GM19452 (cell line): ENCODE measurements around the gene CCER1.
A peak's percentile ranks its signal among the peaks of the same experiment; 100 is the strongest.

Experiments used
- ATAC-seq: cut with Tn5 transposase; IDR thresholded peaks from one replicate; pipeline ENCODE4 v1.9.1; 2021; ENCODE audit not compliant: unreplicated experiment

CCER1 gene

DNA sequence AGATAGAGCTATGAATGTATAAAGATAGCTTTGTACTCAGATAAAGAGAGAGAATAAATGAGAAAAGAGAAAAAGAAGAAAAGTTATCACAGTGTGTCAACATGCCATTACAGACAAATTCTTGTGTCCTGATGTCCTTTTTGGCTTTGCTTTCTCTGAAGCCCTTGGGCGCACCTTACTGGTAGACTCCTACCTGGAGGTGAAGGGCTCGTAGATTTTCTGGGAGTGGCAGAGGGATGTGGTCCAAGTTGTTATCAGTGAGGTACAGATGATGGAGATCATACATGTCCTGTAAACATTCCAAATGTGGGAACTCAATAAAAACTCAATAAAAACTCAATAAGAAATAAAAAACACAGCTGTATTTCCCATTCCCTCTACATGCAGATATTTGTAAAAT, 14.9 kb upstream of the CCER1 start:
- no peak for ATAC-seq

DNA sequence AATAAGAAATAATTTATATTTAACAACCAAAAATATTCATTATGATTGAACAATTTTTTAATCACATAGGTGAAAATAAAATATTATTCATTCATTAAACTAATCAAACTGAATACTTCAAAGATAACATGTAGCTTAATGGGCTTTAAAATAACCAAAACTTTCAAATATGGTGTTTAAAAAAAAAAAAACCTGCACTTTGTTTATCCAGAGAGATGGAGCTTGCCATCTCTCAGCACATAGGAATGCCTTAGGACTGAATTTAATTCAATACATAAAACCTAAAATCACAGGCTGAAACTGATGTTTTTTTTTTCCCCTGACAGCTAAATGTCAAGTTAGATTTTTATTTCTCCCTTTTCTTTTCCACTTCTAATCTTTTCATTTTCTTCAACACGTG, 14.4 kb upstream of the CCER1 start:
- ATAC-seq, result no peak

DNA sequence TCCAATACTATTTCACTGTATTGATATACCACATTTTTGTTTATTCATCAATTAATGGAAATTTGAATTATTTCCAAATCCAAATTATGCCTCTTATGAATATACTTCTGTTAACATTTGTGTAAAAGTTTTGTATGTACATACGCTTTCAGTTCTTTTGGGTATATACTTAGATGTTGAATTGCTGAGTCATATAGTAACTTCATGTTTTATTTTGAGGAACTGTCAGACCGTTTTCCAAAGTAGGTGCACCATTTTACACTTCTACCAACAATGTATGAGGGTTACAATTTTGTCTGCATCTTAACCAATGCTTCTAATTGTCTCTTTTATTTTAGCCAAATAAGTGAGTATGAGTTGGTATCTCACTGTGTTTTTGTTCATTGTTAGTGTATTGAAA, 10.2 kb upstream of the CCER1 start:
- ATAC-seq, result no peak

DNA sequence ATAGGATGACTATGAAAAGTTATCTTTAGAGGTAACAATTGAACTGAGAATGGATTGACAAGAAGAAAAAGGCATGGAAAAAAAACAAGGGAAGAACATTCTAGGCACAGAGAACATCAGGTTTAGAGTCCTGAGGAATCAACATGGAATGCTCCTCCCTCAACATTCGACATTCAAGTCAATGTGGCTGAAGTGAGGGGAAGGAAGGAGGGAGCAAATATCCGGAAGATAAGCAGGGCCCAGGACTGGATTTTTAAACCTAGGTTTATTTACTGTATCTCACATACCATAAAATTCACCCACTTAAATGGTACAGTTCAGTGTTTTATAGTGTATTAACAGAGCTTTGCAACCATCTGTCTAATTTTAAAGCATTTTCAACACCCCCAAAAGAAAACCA, 9.6 kb upstream of the CCER1 start:
- ATAC-seq, result no peak

DNA sequence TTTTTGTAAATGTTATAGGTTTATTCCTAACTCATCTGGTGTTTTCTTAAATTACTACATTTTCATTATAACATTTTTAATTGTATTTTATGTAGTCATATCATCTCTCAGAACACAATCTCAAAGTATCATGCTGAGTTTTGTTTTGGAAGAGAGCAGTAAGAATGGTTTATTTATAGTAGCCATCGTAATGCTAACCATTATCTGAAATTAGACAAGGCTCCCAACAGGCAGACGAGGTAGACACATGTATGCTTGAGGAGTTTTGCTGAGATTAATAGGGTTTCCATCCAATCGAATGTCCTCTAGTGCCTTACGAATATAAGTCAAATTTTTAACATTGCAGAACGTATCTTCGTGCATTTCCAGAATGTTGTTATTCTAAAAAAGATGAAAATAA, 9.0 kb upstream of the CCER1 start:
- ATAC-seq, result no peak

DNA sequence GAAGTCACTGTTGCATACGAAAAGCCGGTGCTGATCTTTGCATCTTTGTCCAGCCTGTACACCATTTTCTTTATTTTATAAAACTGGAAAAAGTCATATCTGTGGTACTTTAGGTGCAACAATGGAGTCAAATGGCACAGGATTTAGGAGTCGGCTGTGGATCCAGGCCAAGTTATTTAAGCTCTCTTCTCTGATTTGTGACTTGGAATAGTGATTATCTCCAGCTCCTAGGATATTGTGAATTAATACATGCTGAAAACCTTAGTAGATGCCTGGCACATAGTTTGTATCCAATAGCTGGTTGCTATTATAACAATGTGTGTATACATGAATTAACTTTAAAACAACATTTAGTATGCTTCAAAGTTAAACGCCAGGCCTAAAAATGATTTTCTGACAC, 6.2 kb upstream of the CCER1 start:
- ATAC-seq, result no peak

DNA sequence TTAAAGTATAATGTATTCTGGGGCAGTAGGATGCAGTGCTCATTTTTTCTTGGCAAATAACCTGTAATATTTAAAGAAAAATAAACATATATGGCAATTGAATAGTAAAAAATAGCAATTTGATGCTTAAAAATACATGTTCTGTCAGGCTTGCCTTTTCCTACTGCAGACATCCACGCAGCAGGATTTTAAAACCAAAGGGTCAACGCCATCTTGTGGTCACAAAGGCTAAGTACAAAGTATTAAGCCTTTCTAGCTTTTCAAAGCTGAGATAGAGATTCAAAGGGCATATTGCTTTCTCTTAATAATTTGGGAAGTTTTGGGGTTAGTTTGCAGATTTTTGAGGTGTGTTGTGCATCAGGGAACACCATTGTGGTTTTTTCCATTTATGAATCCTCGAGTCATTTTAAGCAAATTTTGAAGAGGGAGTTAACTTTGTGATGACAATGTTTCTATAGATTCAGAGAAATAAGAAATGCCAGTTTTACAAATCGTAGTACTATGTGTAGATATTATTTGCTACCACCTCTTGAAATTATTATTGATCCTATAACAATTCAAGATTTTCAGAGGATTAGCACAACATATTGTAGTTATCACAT, 4.7 kb upstream of the CCER1 start:
- peak; percentile 78 for ATAC-seq

DNA sequence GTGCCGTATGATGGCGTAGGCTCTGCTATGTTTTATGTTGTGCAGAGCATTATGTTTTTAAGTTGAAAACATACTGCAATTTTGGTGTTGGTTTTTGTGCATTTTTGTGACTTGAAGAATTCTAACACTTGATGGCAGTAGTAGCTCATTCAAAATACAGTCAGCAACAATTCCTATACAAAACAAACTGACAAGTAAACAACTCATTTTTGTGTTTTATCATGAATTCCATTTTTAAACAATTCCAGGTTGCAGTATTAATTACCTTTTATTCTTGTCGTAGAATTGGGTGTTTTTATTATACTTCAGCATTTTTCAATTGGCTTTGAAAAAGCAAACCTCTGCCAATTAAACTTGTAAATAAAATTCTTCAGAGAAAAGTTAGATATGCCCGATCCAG, 4.1 kb upstream of the CCER1 start:
- ATAC-seq, result no peak

DNA sequence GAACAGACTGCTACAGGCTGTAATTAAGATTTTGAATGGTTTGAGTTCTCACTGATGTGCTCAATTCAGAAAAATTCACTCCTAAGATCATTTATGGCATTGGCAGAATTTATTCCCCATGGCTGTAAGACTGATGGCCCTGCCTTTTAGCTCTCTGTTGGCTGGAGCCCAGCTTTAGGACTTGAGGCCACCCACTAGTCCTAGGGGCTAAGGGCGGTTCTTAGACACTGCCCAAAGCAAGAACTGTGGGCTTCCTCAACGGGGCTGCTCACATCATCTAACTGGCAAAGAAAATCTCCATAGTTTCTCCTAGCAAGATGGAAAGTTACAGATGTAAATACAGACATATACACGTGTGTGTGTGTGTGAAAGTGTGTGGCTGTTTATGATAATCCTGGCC, 3.4 kb upstream of the CCER1 start:
- ATAC-seq, result no peak

DNA sequence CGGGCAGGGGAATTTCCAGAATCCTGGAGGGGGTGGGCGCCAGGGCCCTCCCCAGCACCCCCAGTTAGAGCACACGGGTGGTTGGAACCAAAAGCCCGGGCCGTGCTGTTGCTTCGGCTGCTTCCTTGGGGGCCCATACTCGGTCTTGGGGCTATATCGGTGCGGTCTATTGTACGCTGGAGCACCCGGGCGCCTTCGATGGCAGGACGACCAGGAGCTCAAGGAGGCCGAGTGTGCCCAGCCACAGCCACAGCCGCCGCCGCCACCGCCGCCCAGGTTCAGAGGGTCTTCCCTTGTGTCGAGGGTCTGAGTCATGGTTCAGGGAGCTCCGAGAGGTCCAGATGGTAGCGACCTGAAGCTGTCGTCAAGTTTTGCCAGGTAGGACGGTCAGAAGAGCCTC, 548 bp downstream of the CCER1 start:
- ATAC-seq, result no peak

DNA sequence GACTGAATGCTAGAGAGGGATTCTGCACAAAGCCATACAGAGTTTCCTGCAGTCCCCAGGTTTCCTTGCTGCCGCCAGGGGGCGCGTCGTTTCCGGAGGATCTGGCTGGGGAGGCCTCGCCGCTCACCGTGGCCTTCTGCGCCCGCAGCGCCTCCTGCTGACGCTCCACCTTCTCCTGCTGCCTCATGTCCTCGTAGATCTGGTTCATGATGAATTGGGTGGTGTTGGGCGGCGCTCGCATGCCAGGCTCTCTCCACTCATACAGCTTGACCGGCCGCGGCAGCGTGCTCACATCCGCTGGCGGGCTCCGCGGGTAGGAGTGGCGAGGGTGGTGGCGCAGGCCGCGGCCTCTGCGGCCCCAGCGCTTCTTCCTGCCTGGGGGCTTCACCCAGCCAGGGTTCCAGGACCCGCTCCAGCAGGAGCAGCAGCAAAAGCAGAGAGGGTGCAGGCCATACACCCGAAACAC, 987 bp downstream of the CCER1 start:
- no peak for ATAC-seq

DNA sequence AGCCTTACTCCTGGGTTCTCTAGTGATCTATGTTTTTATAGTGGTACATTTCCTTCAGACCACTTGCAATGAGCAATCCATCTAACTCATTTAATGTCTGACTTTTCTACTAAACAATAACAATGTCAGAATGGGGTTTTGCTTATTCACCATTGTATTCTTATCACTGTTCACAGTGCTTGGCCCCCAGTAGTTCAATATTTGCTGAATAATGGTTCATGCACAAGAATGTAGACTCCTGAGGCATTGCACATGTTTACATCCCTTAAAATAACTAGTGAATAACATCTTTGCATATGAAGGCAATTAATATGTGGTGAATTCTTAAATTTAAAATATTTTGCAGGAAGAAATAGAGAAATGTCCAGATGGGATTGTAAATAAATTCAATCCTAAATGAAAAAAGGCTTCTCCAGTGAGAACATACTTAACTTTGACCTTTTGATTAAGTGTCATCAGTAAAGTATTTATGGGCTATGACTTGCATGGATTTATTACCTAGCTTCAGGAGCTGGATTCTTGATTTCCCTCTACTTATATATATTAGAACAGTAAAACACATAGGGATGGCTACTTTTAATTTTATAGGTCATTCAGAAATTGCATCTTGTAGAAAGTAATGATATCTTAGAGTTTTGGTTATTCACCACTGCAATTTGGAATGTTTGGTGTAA, 3.4 kb downstream of the CCER1 start:
- no peak for ATAC-seq

DNA sequence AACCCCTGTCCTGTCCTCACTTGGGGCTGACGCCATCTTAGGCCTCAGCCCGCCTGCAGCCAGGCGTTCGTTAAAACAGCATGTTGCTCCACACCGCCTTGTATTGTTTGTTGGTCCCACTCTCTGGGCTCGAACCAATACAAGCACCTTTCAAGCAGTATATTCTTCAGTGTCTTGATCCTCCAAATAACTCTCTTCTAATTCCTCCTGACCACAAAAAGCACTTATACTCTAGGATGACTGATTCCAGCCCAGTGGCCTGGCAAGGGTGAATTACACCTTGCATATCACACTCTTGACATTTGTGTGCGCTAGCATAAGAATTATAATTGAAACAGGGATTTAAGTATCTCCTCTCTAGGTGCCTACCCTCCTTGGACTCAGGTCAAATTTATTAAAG, 7.1 kb downstream of the CCER1 start:
- ATAC-seq, result no peak

DNA sequence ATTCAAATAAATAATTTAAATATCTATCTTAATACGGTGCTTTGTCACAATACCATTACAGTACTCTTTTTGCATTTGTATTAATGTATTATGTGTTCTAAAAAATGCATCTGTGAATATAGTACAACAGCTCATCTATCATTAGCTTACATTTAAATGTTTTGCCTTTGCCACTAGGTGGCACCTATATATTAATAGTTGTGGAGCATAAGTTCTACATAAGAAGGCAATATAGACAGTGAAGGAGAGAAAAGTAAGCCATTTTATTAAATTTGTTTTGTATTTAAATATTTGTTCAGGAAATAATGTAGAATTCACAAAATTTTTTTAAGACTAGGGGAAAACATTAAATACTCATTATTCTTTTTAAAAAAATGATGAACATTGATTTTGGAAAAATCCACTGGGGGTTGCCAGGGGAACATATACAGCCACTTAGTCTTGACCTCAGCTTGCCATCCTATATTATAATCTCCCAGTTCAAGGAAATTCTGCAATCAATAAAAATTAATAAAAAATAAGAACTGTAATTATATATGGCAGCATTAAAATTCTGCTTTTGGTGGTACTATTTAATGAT, 9.8 kb downstream of the CCER1 start:
- no peak for ATAC-seq

DNA sequence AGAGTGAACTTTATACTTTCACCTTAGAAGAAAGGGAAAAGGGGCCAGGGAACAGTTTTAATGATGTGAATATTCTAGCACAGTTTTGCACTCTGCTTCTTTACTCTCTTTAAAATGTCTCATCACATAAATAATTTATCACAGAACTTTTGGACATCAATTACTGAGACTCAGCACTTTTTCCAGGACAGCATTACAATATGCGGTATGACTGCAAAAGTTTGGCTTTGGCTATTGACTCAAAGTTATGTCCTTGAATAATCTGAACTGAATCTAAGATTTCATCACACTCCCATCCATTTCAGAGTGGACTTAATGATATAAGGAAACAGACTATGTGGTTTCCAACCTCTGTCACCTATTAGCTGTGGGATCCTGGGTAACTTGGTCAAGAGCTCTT, 11.7 kb downstream of the CCER1 start:
- ATAC-seq, result no peak

DNA sequence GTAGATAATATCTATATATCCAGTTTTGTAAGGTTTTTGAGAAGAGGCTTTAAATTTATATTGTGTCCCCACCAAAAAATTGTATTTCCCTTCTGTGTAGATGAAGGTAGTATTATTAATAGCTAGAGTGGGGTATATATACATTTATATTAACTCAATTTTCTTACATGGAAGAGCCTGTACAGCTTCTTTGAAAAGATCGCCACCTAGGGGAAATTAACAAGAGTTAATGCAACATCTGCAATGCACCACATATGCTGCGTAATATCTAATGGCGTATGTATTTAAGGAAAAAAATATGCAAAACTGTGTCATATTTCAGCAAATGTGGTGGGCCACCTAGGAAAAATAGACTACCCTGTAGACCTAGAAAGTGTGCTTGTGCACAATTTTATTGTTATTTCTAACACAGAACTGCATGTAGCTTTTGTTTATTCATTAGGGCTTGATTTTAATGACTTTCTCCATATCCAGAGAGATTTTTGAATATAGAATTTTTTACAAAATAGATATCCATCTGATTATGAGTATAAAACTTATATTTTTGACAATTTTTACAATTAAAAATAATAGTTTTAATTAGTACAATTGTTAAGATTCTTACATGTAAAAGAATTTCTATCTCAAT, 14.0 kb downstream of the CCER1 start:
- peak; percentile 61 for ATAC-seq

DNA sequence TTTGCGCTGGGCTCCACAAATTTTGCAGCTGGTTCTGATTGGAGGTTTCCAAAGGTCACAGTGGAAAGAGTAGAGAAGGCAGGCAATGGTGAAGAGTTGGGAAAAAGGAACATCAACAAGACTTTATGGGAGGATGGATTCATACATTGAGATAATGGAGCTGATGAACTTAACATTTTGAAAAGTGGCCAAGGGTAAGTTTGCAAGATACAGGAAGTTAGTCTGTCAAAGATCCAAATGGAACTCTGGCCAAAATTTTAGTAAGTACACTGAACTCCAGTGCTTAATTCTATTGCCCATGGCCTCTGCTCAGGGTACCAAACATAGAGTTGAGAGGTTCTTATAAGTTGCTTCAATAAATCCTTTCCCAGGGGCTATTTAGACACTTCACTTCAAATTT, 15.6 kb downstream of the CCER1 start:
- ATAC-seq, result no peak

DNA sequence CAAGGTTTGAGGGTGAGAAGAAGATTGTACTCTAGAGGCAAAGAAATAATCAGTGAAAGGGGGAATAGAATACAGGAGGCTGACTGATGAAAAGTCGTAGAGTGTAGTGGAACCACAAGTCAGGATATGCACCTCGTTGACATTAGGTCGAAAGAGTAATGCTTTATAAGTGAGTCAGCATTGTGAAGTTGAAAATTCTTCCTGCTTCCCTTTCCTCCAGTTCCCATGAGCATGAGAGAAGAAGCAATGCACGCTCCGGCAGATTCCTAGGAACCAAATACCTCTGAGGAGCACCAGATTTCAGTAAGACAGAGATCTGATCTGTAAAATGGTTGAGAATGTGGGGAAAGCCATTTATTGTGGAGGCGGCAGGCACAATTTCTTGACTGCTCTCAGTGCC, 16.5 kb downstream of the CCER1 start:
- no peak for ATAC-seq

DNA sequence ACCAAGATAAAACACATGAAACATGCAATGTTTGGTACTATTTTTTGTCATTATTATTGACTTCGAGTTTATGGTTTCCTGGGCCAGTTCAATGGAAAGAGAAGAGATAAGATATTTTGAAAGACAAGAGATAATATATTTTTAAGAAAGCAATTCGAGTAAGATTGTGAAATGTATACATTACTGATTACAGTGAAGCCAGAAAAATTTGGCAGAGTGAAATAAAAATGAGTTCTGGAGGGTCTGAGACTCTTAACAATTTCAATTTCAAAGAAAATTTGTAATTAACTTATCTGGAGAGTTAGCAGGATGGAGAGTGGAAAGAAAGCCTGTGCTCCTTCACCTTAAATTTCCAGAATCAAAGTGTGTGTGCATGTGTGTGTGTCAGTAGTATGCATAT, 17.3 kb downstream of the CCER1 start:
- no peak for ATAC-seq

DNA sequence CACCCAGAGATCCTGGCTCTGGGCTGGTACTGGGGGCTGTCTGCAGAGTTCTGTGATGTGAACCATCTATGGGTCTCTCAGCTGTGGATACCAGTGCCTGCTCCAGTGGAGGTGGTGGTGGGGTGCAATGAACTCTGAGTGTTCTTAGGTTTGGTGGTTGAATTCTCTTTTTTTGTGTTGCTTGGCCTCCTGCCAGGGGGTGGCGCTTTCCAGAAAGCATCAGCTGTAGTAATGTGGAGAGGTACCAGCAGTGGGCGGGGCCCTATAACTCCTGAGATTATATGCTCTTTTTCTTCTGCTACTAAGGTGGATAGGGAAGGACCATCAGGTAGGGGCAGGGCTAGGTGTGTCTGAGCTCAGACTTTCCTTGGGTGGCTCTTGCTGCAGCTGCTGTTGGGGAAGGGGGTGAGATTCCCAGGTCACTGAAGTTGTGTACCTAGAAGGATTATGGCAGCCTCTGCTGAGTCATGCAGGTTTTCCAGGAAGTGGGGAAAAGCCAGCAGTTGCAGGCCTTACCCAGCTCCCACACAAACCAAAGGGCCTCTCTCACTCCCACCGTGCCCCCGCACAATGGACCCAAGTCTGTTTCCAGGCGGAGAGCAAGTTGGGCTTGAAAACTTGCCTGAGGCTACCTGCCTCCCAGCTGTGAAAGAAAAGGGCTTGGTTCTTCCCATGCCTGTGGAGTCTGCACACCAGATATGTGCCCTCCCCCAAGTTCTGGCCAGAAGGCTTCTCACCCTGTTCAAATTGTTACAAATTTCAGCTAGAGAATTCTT, 18.6 kb downstream of the CCER1 start:
- no peak for ATAC-seq

DNA sequence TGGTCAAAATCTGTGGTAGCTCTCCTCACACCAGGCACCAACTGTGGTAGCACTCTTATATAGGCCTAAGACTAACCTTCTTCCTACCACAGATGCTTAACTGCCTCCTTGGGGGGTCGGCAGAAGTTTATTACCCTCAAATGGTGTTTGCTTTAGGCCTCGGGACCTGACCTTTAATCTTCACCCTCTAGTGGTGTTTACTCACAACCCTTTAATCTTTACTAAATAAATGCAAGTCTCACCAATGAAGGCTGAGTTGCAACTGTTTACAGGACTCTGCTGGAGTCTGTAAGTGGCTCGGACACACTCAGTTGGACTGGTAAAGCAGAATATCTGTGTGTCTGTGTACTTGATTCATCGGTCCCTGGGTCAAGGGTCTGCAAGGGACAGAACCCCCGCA, 29.4 kb downstream of the CCER1 start:
- ATAC-seq, result no peak

DNA sequence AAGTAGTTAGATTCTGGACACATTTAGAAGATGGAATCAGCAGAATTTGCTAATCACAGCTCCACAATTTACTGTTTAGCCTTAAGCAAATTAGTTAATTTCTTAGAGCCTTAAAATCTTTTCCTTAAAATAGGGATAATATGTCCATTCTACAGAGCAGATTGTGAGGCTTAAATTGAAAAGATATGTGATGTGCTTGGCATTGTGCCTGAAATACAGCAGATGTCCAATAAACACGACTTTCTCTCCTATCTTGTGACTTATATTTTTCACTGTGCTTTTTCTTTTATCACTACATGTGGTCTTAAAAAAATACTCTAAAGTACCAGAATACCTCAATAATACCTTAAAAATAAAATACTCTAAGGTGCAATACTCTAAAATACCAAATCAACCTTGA, 30.6 kb downstream of the CCER1 start:
- no peak for ATAC-seq
